K562 (cell line): ENCODE data around the gene SLC9A1. TPM values are rescaled to one million over a fixed set of nuclear protein-coding genes. Genes with fewer than 3 reads are reported as not detected.

Source experiments
- ATAC-seq: fragments of 200-7000 bp; cut with Tn5 transposase; 3 replicates; pipeline ENCODE4 v1.9.1; 2020; ENCODE audit warnings: moderate library complexity
- BruUV-seq: library from RNA; stranded (reverse); fragments of 400-500 nt; replicated peaks from 2 replicates; lab custom pipeline; 2021; lab: Mats Ljungman, UMichigan
- CTCF ChIA-PET: fragments of 300-600 bp; formaldehyde crosslinking; extraction: SDS; loops from one replicate; lab custom pipeline; 2021; ENCODE audit warnings: low intra/inter-chr PET ratio; lab: Yijun Ruan, JAX
- POLR2A ChIA-PET: fragments of 300-600, 350-650 bp; sonication (Branson Sonifier 250); formaldehyde crosslinking; extraction: SDS; loops from one replicate; lab custom pipeline; 2021; ENCODE audit warnings: antibody characterized with exemption, inconsistent platforms; lab: Yijun Ruan, JAX
- DNase-seq, 4 experiments: peaks; one replicate each; pipeline versions ENCODE4 v3.0.0 to v3.0.0-alpha.2; 2011 to 2018; ENCODE audit warnings: low spot score in 3 of 4, mixed read lengths in 3 of 4; ENCODE audit errors: extremely low read depth in 1 of 4
- FAIRE-seq: peaks from 2 replicates; lab custom pipeline; 2011; peaks lifted over from hg19 to GRCh38; lab: Jason Lieb, UNC
- H2AFZ ChIP-seq: 2 replicates; pipeline ENCODE4 v1.6.0; 2011; ENCODE audit warnings: low read depth, low read length, control low read depth, inconsistent platforms
- H3K27ac ChIP-seq: fragments of 200-600 bp; 3 replicates; pipeline ENCODE4 v1.8.0; 2011; ENCODE audit warnings: low read depth, mild to moderate bottlenecking, control low read depth, inconsistent platforms, low read length, moderate library complexity, mixed read lengths; ENCODE audit errors: extremely low read depth
- H3K27me3 ChIP-seq, 2 experiments: fragments of 300-600 bp in 1 of 2; 2 replicates in 1 of 2; 3 replicates in 1 of 2; pipeline versions ENCODE4 v1.6.0 to v1.8.0; 2011; ENCODE audit warnings: inconsistent platforms in 2 of 2, low read length in 2 of 2, mild to moderate bottlenecking in 1 of 2, mixed read lengths in 1 of 2, moderate library complexity in 1 of 2; ENCODE audit not compliant: control insufficient read depth in 2 of 2, insufficient read depth in 2 of 2
- H3K36me3 ChIP-seq: fragments of 300-600 bp; 3 replicates; pipeline ENCODE4 v1.8.0; 2011; ENCODE audit warnings: mild to moderate bottlenecking, low read length, inconsistent platforms; ENCODE audit not compliant: control insufficient read depth, insufficient read depth
- H3K4me1 ChIP-seq, 2 experiments: fragments of 200-600 bp in 1 of 2; replicated peaks in 1 of 2; 2 replicates in 1 of 2; 3 replicates in 1 of 2; pipeline versions ENCODE4 v1.5.1 to v1.8.0; 2011; ENCODE audit warnings: inconsistent platforms in 2 of 2, low read length in 2 of 2, mild to moderate bottlenecking in 1 of 2, mixed read lengths in 1 of 2, moderate library complexity in 1 of 2; ENCODE audit not compliant: control insufficient read depth in 2 of 2, insufficient read depth in 2 of 2
- H3K4me2 ChIP-seq: 2 replicates; pipeline ENCODE4 v1.6.1; 2011; ENCODE audit warnings: low read length, control low read depth, inconsistent platforms, mixed read lengths; ENCODE audit not compliant: insufficient read depth
- H3K4me3 ChIP-seq: fragments of 200-600 bp; sonication (generic), shearing (Covaris generic); 2 replicates; pipeline ENCODE4 v1.5.1; 2016; ENCODE audit warnings: control low read depth, inconsistent platforms
- H3K79me2 ChIP-seq: fragments of 200-600 bp; 3 replicates; pipeline ENCODE4 v1.8.0; 2011; ENCODE audit warnings: low read length, inconsistent platforms; ENCODE audit not compliant: control insufficient read depth, insufficient read depth
- H3K9ac ChIP-seq, 2 experiments: 2 replicates each; pipeline versions ENCODE4 v1.6.0 to v1.6.1; 2011; ENCODE audit warnings: low read depth in 2 of 2, low read length in 2 of 2, control low read depth in 1 of 2, inconsistent platforms in 1 of 2, mild to moderate bottlenecking in 1 of 2, mixed read lengths in 1 of 2; ENCODE audit not compliant: insufficient read depth in 1 of 2
- H3K9me1 ChIP-seq: one replicate; pipeline ENCODE4 v1.6.0; 2011; ENCODE audit warnings: inconsistent platforms, mild to moderate bottlenecking, low read length, moderate library complexity; ENCODE audit not compliant: control insufficient read depth, insufficient read depth
- H3K9me3 ChIP-seq: replicated peaks from 2 replicates; pipeline ENCODE4 v1.5.1; 2011; ENCODE audit warnings: low read depth, low read length, inconsistent platforms; ENCODE audit not compliant: control insufficient read depth, insufficient read depth
- H4K20me1 ChIP-seq: replicated peaks from 2 replicates; pipeline ENCODE4 v1.6.1; 2011; ENCODE audit warnings: low read length, inconsistent platforms, mixed read lengths; ENCODE audit not compliant: control insufficient read depth, insufficient read depth
- CHD2 ChIP-seq: IDR thresholded peaks from 2 replicates; pipeline ENCODE4 v1.6.1; 2011; ENCODE audit warnings: low read depth, low read length
- CREM ChIP-seq: IDR thresholded peaks from 2 replicates; pipeline ENCODE4 v1.6.1; 2014; ENCODE audit warnings: antibody characterized with exemption, low read depth
- JUNB ChIP-seq: fragments of 450-650 bp; formaldehyde crosslinking; conservative IDR thresholded peaks from 2 replicates; pipeline ENCODE4 v1.4.0; 2020; ENCODE audit warnings: mild to moderate bottlenecking
- JUND ChIP-seq, 2 experiments: IDR thresholded peaks; 2 replicates in 1 of 2; 3 replicates in 1 of 2; pipeline ENCODE4 v1.6.1; 2011; ENCODE audit warnings: borderline replicate concordance in 2 of 2, low read depth in 2 of 2, low read length in 2 of 2, improper control_type of control experiment in 1 of 2, missing biosample characterization in 1 of 2, missing genetic modification characterization in 1 of 2, missing genetic modification reagents in 1 of 2
- NR4A1 ChIP-seq, 2 experiments: fragments of 250-450 bp in 1 of 2; fragments of 450-650 bp in 1 of 2; sonication (Bioruptor Pico) in 1 of 2; IDR thresholded peaks; 2 replicates each; pipeline versions ENCODE4 v1.4.0 to v1.6.1; 2016 to 2020; ENCODE audit warnings: mild to moderate bottlenecking in 2 of 2, missing compliant biosample characterization in 1 of 2, missing genetic modification characterization in 1 of 2, moderate library complexity in 1 of 2
- PCBP1 ChIP-seq: fragments of 200-400 bp; formaldehyde crosslinking; IDR thresholded peaks from 2 replicates; pipeline ENCODE4 v1.6.1; 2018; ENCODE audit warnings: mild to moderate bottlenecking, low read depth, low read length; ENCODE audit not compliant: poor library complexity, severe bottlenecking
- PHF8 ChIP-seq: fragments of 200-600 bp; sonication (generic); IDR thresholded peaks from 2 replicates; pipeline ENCODE4 v1.6.1; 2012; ENCODE audit warnings: mixed run types, mild to moderate bottlenecking, inconsistent platforms, low read length, moderate library complexity, borderline replicate concordance
- SOX6 ChIP-seq: fragments of 450-650 bp; IDR thresholded peaks from 2 replicates; pipeline ENCODE4 v1.6.1; 2014; ENCODE audit warnings: mild to moderate bottlenecking
- SRF ChIP-seq, 2 experiments: fragments of 250-450, 450-650 bp in 1 of 2; sonication (Bioruptor Pico) in 1 of 2; sonication (generic) in 1 of 2; formaldehyde crosslinking; IDR thresholded peaks; 2 replicates each; pipeline versions ENCODE4 v1.5.0 to v1.5.1; 2020 to 2022; ENCODE audit warnings: mild to moderate bottlenecking in 1 of 2, missing genetic modification reagents in 1 of 2
- TFAM ChIP-seq: fragments of 250-450 bp; sonication (Bioruptor Pico); conservative IDR thresholded peaks from 2 replicates; pipeline ENCODE4 v1.5.0; 2021; ENCODE audit warnings: mild to moderate bottlenecking, moderate library complexity
- ZNF140 ChIP-seq: fragments of 250-450 bp; sonication (Bioruptor Pico); IDR thresholded peaks from 2 replicates; pipeline ENCODE4 v1.8.0; 2021; ENCODE audit warnings: moderate library complexity, mild to moderate bottlenecking, inconsistent platforms
- ZNF239 ChIP-seq: fragments of 250-450 bp; sonication (Bioruptor Pico); IDR thresholded peaks from 2 replicates; pipeline ENCODE4 v1.4.0; 2020; ENCODE audit warnings: mild to moderate bottlenecking
- ZNF282 ChIP-seq: sonication (generic); formaldehyde crosslinking; IDR thresholded peaks from 2 replicates; pipeline ENCODE4 v1.8.1; 2023; ENCODE audit warnings: missing genetic modification reagents
- ZNF583 ChIP-seq: fragments of 250-450 bp; sonication (Bioruptor Pico); IDR thresholded peaks from 2 replicates; pipeline ENCODE4 v1.4.0; 2020
- WGBS: fragments of 100-300 bp; shearing (Covaris generic); methylation state at CpG from one replicate; pipeline ENCODE4 v1.1.6; 2016; ENCODE audit warnings: low coverage, mixed read lengths; ENCODE audit not compliant: insufficient coverage; ENCODE audit errors: missing lambda C conversion rate; 5-methylcytosine and 5-hydroxymethylcytosine counted together
- in situ Hi-C: fragments of 300-500 bp; cut with MboI; formaldehyde crosslinking; loops from 4 replicates; pipeline ENCODE4 v1.15.0; 2018; ENCODE audit warnings: inconsistent platforms, mixed read lengths
- intact Hi-C: fragments of 100-400 bp; cut with micrococcal nuclease; formaldehyde crosslinking; loops from 2 replicates; pipeline ENCODE4 v1.14.2; 2022
- polyA plus RNA-seq, 8 experiments: library from polyadenylated mRNA; depleted of rRNA in 4 of 8; stranded (reverse) in 5 of 8; unstranded in 3 of 8; fragments of >200 nt; fragmentation: Nextera tagmentation in 2 of 8; fragmentation: Illumina TruSeq in 1 of 8; extraction: Ambion mirVana in 2 of 8; extraction: Trizol in 1 of 8; gene quantifications; 2 replicates each; pipeline versions ENCODE4 v1.2.1 to v1.2.3, GENCODE V29; 2011 to 2014; ENCODE audit warnings: inconsistent platforms in 1 of 8, missing spikeins in 1 of 8
- total RNA-seq, 7 experiments: library from RNA; depleted of rRNA in 6 of 7; stranded (reverse); fragments of >200 nt in 6 of 7; fragmentation: Illumina TruSeq in 2 of 7; extraction: Trizol in 2 of 7; gene quantifications; 2 replicates each; pipeline versions ENCODE4 v1.2.1 to v1.2.3, GENCODE V29; 2011 to 2021; ENCODE audit warnings: low replicate concordance in 1 of 7
- TF ChIP-seq, protein P1 (sequence below), 2 experiments: fragments of 450-650 bp in 1 of 2; sonication (generic) in 1 of 2; formaldehyde crosslinking; conservative IDR thresholded peaks; 2 replicates each; pipeline versions ENCODE4 v1.4.0 to v1.8.1; 2020 to 2022; ENCODE audit warnings: mild to moderate bottlenecking in 1 of 2, missing genetic modification reagents in 1 of 2
- TF ChIP-seq, protein P2 (sequence below): sonication (generic); formaldehyde crosslinking; IDR thresholded peaks from 2 replicates; pipeline ENCODE4 v1.8.1; 2023; ENCODE audit warnings: mild to moderate bottlenecking, missing genetic modification reagents
- TF ChIP-seq, protein P3 (sequence below): sonication (generic); formaldehyde crosslinking; IDR thresholded peaks from 2 replicates; pipeline ENCODE4 v1.8.0; 2022; ENCODE audit warnings: missing genetic modification reagents, mild to moderate bottlenecking, moderate library complexity, borderline replicate concordance

SLC9A1 gene
- total and polyA plus RNA-seq, 9 of the 15 experiments (the other 6 are each of a cell fraction or from before 2014, with no cell fraction given): 0.59 to 14.4 (median 2.0) TPM

DNA sequence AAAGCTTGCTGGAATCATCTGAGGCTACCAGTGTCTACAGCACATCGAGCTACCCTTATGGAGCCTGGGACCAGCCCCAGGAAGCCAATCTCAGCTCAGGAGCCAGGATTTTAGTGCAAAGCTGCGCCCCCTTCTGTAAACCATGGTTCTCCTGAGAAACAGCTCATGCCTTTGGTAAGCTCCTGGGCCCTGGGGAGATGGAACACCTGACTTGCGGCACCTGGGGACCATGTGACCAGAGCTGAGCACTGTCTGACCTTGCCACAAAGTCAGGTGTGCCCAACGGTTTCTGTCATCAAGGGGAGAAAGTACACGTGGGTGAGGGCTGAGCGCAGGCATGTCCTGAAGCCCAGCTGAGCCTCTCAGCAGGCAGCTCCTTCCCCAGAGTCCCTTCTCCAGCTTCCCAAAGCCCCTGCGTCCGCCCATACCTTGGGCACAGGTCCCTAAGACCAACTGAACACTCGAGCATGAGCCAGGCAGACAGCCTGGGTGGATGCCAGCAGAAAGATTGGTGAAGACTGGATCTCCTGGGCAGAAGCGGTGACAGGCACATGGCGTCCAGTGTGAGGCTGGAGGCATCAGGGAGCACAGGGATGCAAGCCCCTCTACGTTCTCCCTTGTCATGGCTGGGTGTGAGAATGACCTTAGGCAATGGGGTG is 84.4 kb downstream of the SLC9A1 start:
- FAIRE-seq (peak; percentile 46), DNase-seq (peak in 1 of 4 experiments; percentile 32), ATAC-seq (peak; percentile 15; the same call in 2 of the 3 replicates)
- no peak overlapping the region for H3K27ac ChIP-seq
- ChIA-PET CTCF (interaction anchor here (0.7 kb wide), 1 partner anchor 73 kb away, joined by 4 read pairs; no protein-coding TSS in a partner anchor), POLR2A (interaction anchor here (0.5 to 1.0 kb wide), 2 partner anchors 224 to 655 kb away, joined by 3 to 4 read pairs; partner anchors contain the start of gene FAM76A)
- H3K9ac ChIP-seq: peak overlapping the region in 1 of 2 experiments; percentile 80; a peak in 2 of 4 replicates
- H2AFZ ChIP-seq: no peak overlapping the region
- H3K36me3 ChIP-seq: no peaks in the 10 kb centered on the region
- H3K9me3 ChIP-seq: no peaks in the 10 kb centered on the region
- no peaks in the 10 kb centered on the region for H3K79me2 ChIP-seq
- no peaks in the 10 kb centered on the region for H3K27me3 ChIP-seq
- H3K4me3 ChIP-seq: no peak overlapping the region
- H3K4me2 ChIP-seq: no peak overlapping the region
- peaks cover 25 to 49% of the 10 kb centered on the region in 2 experiments for H3K4me1 ChIP-seq
- in situ Hi-C loops (no loop called here), intact Hi-C loops (no loop called here)
- no peaks in the 10 kb centered on the region for H3K9me1 ChIP-seq
- H4K20me1 ChIP-seq: no peaks in the 10 kb centered on the region
- no TSS peak for BruUV-seq
- 53% methylated on average over 12 of the region's 12 CpGs for WGBS
- no peak for TF ChIP-seq ZNF140
- TF ChIP-seq ZNF282: 0 out of 2 replicates have a peak, but pooled peaks have one; percentile 37
- TF ChIP-seq TFAM (CRISPR knock-in tag): no peak
- no peak for TF ChIP-seq ZNF239
- TF ChIP-seq, protein P1, sequence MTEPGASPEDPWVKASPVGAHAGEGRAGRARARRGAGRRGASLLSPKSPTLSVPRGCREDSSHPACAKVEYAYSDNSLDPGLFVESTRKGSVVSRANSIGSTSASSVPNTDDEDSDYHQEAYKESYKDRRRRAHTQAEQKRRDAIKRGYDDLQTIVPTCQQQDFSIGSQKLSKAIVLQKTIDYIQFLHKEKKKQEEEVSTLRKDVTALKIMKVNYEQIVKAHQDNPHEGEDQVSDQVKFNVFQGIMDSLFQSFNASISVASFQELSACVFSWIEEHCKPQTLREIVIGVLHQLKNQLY (CRISPR knock-in tag; conservative IDR thresholded peaks at IDR 0.05): no peak
- TF ChIP-seq CHD2: no peak
- TF ChIP-seq SRF (CRISPR knock-in tag; IDR thresholded peaks at IDR 0.05): no peak
- TF ChIP-seq JUND (IDR thresholded peaks at IDR 0.05; ENCODE audit: borderline replicate concordance, low read depth, low read length): 0 out of 2 replicates have a peak, but pooled peaks have one; percentile 10
- TF ChIP-seq JUND (tag; IDR thresholded peaks at IDR 0.05; ENCODE audit: borderline replicate concordance, low read depth, low read length): no peak
- TF ChIP-seq CREM: no peak
- TF ChIP-seq, protein P2, sequence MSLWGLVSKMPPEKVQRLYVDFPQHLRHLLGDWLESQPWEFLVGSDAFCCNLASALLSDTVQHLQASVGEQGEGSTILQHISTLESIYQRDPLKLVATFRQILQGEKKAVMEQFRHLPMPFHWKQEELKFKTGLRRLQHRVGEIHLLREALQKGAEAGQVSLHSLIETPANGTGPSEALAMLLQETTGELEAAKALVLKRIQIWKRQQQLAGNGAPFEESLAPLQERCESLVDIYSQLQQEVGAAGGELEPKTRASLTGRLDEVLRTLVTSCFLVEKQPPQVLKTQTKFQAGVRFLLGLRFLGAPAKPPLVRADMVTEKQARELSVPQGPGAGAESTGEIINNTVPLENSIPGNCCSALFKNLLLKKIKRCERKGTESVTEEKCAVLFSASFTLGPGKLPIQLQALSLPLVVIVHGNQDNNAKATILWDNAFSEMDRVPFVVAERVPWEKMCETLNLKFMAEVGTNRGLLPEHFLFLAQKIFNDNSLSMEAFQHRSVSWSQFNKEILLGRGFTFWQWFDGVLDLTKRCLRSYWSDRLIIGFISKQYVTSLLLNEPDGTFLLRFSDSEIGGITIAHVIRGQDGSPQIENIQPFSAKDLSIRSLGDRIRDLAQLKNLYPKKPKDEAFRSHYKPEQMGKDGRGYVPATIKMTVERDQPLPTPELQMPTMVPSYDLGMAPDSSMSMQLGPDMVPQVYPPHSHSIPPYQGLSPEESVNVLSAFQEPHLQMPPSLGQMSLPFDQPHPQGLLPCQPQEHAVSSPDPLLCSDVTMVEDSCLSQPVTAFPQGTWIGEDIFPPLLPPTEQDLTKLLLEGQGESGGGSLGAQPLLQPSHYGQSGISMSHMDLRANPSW (CRISPR knock-in tag): no peak
- no peak for TF ChIP-seq NR4A1 (CRISPR knock-in tag; IDR thresholded peaks at IDR 0.05)
- no peak for TF ChIP-seq NR4A1 (tag; IDR thresholded peaks at IDR 0.05)
- TF ChIP-seq, protein P3, sequence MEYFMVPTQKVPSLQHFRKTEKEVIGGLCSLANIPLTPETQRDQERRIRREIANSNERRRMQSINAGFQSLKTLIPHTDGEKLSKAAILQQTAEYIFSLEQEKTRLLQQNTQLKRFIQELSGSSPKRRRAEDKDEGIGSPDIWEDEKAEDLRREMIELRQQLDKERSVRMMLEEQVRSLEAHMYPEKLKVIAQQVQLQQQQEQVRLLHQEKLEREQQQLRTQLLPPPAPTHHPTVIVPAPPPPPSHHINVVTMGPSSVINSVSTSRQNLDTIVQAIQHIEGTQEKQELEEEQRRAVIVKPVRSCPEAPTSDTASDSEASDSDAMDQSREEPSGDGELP (CRISPR knock-in tag): 0 out of 2 replicates have a peak, but pooled peaks have one; percentile 10
- TF ChIP-seq SOX6: no peak
- no peak for TF ChIP-seq JUNB
- TF ChIP-seq PHF8: no peak
- TF ChIP-seq PCBP1: no peak
- no peak for TF ChIP-seq ZNF583
